Middle frontal gyrus (tissue), 1 donor: ENCODE data around the gene FEM1A.
"Not testable (repeated sequence)": the region's sequence is repeated elsewhere in the genome, so short reads cannot be mapped to it uniquely, and the experiment has no call there.

ENCODE experiments used
- DNase-seq: peaks from one replicate; pipeline ENCODE4 v3.0.0-alpha.2; 2015; ENCODE audit warnings: low spot score; ENCODE audit errors: extremely low spot score

Gene FEM1A

GRCh38 chr19:4773047-4773640 lies 18.4 kb upstream of the FEM1A start:
- DNase-seq = no peak

GRCh38 chr19:4774136-4774535 lies 17.4 kb upstream of the FEM1A start:
- DNase-seq = no peak

- DNase-seq = no peak
These were observed 15.8 kb upstream of the FEM1A start for GRCh38 chr19:4775627-4776152.

- DNase-seq = no peak
These were observed 14.9 kb upstream of the FEM1A start for GRCh38 chr19:4776436-4777211.

GRCh38 chr19:4778124-4778523 lies 13.4 kb upstream of the FEM1A start:
- DNase-seq = not testable (repeated sequence)

- DNase-seq = no peak
These were observed 10.7 kb upstream of the FEM1A start for GRCh38 chr19:4780860-4781259.

- DNase-seq = no peak
These were observed 9.7 kb upstream of the FEM1A start for GRCh38 chr19:4781801-4782200.

GRCh38 chr19:4786412-4787016 lies 5.0 kb upstream of the FEM1A start:
- DNase-seq = not testable (repeated sequence)

GRCh38 chr19:4792019-4792865 lies 708 bp downstream of the FEM1A start:
- not testable (repeated sequence) for DNase-seq

GRCh38 chr19:4792866-4793195 lies 1.3 kb downstream of the FEM1A start:
- not testable (repeated sequence) for DNase-seq

GRCh38 chr19:4793278-4793677 lies 1.7 kb downstream of the FEM1A start:
- DNase-seq = not testable (repeated sequence)

GRCh38 chr19:4794971-4795370 lies 3.4 kb downstream of the FEM1A start:
- no peak for DNase-seq

- no peak for DNase-seq
These were observed 3.9 kb downstream of the FEM1A start for GRCh38 chr19:4795400-4795799.

GRCh38 chr19:4800591-4801081 lies 9.1 kb downstream of the FEM1A start:
- DNase-seq = no peak

GRCh38 chr19:4801085-4801619 lies 9.6 kb downstream of the FEM1A start:
- DNase-seq = no peak

GRCh38 chr19:4802711-4803110 lies 11.2 kb downstream of the FEM1A start:
- no peak for DNase-seq

- no peak for DNase-seq
These were observed 12.5 kb downstream of the FEM1A start for GRCh38 chr19:4803736-4804695.

- not testable (repeated sequence) for DNase-seq
These were observed 13.6 kb downstream of the FEM1A start for GRCh38 chr19:4805140-4805539.

- DNase-seq = no peak
These were observed 14.8 kb downstream of the FEM1A start for GRCh38 chr19:4806384-4806783.

GRCh38 chr19:4807188-4807587 lies 15.7 kb downstream of the FEM1A start:
- no peak for DNase-seq
